NCI-H82 treated with DMSO at 0.1 percent for 48 hours (cell line): Measurements from ENCODE around the gene C1QTNF5.
"Not testable (repeated sequence)": the region's sequence is repeated elsewhere in the genome, so short reads cannot be mapped to it uniquely, and the experiment has no call there.

Experiments
- DNase-seq: peaks from one replicate; lab custom pipeline; 2025; ENCODE audit not compliant: unreplicated experiment; lab: John Stamatoyannopoulos, UW

Gene C1QTNF5, protein sequence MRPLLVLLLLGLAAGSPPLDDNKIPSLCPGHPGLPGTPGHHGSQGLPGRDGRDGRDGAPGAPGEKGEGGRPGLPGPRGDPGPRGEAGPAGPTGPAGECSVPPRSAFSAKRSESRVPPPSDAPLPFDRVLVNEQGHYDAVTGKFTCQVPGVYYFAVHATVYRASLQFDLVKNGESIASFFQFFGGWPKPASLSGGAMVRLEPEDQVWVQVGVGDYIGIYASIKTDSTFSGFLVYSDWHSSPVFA

DNA sequence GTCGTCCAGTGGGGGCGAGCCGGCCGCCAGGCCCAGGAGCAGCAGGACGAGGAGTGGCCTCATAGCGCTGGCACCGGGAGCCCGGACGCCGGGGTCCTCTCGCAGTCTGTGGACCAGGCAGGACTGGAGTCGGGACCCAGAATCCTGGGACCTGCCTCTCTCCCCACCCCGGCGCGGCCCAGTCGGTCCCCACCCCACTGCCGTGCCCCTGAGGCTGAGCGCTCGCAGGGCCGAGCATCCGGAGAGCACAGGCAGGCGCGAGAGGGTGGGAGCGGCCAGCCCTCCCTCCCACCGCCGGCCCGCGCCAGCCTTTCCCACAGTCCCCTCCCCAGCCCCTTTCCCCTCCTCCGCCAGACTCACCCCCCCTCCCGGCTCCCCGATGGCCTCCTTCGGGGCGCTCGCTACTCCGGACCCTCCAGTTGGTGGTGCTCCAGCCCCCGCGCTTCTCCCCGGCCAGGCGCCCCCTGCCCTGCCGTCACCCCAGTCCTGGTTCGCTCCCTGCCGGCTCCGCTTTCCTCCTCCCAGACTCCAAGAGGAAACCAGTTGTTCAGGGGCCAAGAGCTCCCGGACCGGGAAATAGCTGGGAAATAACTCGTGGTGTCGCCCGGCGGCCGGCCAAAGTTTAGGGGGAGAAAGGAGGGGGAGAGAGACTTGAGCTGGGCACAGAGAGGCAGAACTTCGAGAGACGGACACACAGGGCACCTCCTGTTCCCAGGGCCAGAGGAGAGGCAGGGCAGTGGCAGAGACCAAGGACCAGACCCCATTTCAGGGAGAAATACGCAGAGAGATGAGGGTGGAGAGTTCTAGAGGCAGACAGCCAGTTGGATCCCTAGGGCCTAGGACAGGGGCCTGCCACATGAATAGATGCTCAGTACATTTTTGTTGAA is at the start of gene C1QTNF5:
Gene C1QTNF5, minus strand, starts transcription at position 549 of the 887 bp plus-strand sequence. Its CDS starts 486 bp downstream, at position 63.
- no peak for DNase-seq

DNA sequence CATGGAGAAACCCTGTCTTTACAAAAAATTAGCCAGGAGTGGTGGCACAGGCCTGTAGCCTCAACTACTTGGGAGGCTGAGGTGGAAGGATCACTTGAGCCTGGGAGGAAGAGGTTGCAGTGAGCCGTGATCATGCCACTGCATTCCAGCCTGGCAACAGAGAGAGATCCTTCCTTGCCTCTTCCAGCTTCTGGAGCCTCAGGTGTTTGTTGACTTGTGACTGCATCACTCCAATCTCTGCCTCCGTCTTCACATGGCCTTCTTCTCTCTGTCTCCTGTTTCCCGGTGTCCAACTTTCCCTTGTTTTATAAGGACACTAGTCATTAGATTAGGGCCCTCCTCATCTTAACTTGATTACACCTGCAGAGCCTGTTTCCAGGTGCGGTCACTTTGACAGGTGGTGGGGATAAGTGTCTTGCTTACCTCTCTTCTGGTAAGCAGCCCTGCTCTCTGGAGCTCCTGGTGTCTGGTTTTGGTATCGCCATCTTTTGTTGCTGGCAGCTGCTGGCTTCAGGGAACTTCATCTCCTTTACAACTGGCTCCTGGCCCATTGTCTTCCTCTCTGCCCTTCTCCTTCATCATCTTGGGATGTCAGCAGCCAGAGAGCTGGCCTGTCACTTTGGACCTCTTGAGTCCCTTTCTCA is 49.0 kb upstream of the C1QTNF5 start:
- DNase-seq = no peak

DNA sequence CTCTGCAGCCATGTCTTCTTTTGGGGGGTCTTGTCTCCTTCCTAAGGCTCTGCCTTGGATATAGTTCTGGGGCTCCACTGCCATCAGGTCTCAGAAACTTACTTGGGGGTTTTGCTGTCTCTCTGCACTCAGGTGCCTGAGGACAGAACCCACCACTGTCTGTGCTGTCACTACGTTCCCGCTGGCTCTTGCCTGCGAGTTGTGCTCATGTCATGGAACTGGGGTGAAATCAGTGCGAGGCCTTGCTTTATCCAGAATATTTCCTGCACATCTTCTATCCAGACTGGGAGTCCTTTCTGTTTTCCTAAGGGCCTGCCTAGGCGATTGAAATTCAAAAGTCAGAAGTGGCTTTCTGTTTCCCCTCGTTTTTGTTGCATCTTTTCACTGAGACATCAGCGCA is 47.4 kb upstream of the C1QTNF5 start:
- no peak for DNase-seq

DNA sequence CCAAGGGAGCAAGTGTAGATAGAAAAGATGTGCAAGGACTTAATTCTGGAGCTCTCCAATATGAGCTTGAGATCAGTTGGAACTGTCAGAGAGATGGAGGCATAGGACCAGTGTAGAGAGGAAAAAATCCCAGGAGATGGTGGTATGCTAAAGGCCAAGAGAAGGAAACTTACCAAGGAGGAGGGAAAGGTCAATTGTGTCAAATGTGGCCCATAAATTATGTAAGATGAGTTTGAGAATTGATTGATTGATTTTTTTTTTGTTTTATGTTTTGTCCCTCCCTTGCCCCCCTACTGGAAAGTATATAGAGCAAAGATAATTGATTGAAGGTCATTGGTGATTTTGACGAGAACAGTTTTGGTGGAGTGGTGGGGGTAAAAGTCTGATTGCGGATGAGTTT is 43.6 kb upstream of the C1QTNF5 start:
- no peak for DNase-seq

DNA sequence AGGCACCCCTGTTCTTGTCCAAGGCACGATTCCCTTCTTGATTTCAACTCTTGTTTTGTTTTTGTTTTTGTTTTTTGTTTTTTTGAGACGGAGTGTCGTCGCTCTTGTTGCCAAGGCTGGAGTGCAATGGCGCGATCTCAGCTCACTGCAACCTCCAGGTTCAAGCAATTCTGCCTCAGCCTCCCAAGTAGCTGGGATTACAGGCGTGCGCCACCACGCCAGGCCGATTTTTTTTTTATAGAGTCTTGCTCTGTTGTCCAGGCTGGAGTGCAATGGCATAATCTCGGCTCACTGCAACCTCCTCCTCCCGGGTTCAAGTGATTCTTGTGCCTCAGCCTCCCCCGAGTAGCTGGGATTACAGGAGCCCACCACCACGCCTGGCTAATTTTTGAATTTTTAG is 41.8 kb upstream of the C1QTNF5 start:
- not testable (repeated sequence) for DNase-seq

DNA sequence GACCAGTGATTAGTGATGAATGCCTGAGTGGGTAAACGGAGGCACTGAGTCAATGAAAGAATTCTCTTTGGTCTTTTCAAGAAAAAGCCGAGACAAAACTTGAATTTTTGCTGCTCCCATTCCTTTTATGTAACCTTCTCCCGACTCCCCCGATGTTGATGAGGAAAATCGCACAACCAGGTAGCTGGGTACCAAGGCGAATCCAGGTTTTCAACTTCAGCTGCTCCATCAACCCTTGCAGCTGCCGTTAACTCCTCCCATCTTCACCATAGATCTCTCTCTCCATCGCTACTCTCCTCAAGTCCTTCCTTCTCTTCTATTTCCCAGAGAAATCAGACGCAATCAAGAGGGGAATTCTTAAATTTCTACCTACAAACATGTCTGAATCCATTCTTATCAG is 41.4 kb upstream of the C1QTNF5 start:
- DNase-seq = no peak

DNA sequence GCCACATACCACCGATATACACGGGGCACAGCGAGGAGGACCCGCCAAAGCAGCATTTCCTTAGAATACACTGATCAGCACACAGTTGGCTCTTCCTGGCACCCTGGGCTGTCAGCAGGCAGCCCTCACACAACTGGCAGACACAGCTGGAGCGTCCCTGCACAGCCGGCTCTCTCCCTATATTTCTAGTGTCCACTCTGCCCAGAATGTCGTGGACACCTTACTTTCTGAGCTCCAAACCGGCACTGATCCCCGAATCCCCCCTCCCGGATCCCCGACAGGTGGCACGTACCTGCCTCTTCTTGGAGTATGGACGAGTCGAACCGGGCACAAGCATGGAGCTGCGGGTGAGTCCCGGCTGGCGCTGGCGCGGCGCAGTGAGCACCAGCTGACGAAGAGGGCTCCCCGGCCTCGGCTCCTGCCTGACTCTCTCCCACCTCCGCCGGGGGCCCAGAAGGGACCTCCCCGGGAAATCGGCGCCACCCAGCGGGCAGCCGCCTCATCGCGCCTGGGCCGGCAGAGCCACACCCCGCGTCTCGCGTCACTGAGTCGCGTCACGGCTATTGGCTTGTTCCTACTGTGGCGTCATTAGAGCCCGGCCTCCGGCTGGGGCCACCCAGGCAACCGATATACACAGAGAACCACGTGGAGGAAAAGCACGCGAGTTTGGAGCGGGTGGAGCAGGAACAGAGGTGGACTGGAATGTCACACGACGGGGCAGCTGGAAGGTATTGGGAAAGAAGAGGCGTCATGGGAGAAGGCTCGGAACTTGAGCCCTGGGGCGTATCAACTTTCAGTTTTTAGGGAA is 40.7 kb upstream of the C1QTNF5 start, which contains the start of gene USP2:
Gene USP2, minus strand, starts transcription at position 510 of the 808 bp plus-strand sequence. CDS start 8,210 bp downstream, outside the sequence.
- peak; percentile 79 for DNase-seq

DNA sequence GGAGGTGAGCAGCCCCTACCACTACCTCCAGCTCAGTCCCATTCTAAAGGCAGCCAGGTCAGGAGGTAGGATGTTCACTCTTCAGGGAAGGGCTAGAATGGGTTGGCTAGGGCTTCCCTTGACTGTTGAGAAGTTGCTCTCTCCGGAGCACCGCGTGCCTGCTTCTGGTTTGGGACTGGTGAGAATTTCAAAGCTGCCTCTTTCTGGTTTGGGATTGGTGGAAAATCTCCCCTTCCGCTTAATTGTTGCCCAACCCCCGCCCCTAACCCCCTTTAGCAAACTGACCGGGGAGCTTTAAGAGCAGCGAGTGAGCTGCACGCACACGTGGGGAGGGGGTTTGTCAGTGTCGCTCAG is 40.1 kb upstream of the C1QTNF5 start:
- DNase-seq = no peak

DNA sequence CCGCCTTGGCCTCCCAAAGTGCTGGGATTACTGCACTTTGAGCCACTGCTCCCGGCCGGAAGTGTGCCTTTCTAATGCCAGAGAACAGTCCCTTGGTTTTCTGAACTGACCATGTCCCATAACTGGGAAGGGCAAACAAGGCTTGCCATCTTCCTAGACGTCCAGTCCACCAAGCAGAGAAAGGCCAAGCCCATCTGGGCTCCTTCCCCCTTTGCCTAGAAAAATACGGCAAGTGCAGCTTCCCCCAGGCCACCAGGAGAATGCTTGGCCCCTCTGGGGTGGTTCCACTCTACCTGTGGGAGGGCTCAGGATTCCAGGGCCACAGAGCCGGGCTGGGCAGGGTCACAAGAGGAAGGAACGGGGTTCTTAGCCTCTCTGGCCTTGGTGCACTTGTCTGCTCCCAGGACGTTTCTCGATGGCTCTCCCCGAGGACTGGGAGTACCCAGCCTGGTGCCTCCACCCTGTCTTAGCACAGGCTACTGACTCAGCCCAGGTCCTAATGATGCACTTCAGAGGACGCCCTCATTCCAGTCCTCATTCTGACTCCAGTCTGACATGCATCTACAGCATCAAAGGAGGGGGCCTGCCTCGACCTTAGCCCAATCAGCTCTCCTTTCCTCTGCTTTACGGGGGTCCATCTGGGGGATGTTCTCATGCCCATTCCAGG is 39.6 kb upstream of the C1QTNF5 start:
- no peak for DNase-seq

DNA sequence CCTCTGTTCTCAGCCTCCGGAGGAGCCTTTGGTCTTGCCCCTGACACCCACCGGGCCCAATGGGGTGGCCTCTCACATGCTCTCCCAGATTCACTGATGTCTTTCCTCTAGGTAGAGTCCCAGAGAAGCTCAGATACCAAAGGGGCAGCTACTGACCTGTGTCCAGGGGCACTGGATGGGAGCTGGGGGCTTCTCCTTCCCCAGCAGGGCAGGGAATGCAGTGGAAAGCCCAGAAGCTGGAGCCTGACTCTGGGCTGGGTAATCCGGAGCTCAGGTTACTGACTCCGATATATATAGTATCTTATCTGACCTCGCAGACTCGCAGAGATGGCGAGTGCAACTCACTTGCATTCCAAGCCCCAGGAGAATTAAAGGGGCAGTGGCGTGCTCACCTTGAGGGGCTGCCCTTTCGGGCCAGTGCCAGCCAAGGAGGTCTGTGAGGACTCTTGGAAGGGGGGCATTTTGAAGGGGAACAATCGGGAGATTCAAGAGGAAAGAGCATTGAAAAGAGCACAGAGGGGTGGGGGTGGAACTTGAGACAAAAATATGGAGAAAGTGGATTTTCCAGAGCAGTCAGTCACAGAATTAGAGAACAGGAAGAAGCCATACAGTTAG is 38.3 kb upstream of the C1QTNF5 start:
- DNase-seq = no peak

DNA sequence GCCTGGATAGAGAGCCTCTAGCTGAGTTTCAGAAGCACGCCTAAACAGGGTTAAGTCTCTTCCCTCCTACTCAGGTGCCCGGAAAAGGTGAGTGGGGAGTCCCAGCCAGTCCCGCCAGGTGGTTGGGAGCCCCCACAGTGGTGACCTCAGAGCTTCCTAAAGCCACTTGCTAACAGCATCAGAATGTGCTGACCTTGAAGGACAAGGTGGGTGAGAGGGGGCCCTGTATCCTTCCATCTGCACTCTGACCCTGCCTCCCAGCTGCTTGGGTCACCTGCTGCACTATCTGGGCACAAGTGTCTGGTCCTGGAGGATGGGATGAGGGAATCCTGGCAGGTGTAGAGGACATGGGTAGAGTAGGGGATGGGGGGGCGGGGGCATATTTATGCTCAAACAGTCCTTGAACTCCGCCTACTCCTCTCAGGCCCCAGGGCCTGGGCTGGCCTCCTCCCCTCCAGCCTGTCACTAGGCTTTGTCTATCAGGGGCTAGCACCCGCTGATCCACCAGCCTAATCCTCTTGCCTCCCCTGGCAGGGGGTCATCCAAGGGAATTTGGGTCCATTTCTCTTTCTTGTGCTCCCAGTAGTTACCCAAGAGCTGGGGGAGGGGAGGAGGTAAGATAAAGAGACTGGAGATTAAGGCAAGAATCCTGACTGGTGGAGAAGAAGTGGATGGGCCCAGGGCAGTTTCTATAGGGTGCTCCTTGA is 37.4 kb upstream of the C1QTNF5 start:
- DNase-seq = peak; percentile 73

DNA sequence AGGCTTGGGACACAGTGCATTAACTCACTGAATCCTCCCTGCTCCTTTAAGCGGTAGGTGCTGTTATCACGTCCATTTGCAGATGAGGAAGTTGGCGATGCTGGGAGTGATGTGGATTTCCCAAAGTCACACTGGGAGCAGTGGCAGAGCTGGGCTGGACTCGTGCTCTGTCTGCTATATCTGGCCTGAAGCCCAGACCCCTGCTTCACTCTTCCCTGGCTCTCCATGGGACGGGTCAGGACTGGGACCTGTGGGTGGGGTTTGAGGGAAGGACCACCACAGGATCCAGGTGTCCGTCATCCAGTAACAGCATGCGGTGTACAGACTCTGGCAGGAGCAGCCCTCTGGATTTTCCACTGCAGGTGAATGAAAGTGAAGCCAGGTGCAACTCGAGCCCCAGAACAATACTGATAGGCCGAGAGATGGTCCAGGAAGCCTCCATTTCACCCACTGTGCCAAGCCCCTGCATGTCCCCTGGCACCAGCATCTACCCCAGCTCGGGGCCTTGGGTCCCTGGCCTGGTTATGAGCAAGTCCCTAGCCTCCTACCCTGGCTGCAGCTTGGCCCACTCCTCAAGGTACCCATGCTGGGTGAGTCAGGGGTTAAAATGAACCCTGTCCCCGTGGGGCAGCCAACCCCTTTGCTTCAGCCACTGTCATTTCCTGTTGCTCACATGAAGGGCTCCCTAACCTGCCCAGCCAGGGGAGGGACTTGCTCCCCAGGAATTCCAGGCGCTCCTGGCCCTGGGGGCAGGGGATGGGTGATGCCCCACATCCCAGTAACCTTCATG is 36.6 kb upstream of the C1QTNF5 start:
- no peak for DNase-seq

DNA sequence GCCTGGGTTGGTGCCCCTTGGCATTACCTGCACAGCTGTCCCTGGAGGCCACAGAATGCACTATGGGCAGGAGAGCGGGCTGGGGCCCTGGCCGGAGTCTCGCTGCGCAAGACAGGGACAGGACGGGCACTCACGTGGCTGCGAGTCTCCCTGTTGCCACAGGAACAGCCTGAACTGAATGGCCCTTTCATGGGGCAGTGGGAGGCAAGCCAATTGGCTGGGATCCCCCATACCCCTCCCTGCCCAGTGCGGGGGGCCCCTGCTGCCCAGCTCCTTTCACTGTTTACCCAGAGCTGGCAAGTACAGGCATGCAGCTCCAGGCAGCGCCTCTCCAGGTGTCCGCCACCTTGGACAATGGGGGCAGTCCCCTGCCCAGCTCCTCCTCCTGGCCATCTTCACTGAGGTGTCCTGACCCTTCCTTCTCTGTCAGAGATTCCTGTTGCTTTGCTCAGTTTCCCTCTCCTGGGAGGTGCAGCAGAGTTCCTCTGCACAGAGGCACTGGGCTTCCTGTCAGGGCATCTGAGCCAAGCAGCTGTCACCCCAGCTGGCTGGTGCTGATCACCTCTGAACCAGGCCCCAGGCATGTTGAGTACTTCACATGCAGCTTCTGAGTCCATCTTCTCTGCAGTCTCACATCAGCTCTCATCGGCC is 35.6 kb upstream of the C1QTNF5 start:
- no peak for DNase-seq

DNA sequence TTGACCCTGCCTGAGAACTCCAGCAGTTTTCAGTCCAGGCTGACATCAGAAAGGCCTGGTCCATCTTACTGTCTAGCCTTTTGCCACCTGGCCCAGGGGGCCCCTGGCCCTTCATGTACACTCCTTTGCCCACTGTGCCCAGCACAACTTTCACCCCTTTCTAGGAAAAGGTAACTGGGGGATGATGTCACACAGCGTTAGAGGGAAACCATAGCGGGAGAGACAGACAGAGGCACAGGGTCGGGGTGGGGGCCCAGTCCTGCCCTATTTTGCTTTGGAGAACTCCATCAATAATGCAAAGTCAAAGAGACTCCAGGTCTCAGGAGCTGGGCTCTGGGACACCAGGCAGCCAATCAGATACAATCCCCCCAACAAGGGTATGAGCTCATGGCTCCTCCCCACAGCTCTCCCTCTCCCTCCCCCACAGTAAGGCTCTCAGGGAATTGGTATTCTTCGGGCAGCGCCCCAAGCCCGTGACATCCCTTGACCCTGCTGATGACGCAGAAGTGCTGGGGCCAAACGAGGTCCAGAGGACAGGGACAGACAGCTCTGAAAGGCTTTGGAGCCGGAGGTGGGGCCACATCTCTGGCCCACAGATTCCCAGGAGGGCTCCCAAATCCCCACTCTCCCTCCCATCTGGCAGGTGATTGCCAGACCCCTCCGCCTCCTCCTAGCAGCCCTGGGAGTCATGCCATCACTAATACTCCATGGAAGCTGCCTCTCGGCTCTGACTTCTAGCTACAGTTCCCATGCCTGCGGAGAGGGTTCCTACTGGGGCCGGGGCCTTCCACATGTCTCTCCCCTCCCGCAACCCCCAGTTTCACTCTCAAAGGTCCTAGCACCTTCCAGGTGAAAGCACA is 34.9 kb upstream of the C1QTNF5 start:
- peak; percentile 34 for DNase-seq

DNA sequence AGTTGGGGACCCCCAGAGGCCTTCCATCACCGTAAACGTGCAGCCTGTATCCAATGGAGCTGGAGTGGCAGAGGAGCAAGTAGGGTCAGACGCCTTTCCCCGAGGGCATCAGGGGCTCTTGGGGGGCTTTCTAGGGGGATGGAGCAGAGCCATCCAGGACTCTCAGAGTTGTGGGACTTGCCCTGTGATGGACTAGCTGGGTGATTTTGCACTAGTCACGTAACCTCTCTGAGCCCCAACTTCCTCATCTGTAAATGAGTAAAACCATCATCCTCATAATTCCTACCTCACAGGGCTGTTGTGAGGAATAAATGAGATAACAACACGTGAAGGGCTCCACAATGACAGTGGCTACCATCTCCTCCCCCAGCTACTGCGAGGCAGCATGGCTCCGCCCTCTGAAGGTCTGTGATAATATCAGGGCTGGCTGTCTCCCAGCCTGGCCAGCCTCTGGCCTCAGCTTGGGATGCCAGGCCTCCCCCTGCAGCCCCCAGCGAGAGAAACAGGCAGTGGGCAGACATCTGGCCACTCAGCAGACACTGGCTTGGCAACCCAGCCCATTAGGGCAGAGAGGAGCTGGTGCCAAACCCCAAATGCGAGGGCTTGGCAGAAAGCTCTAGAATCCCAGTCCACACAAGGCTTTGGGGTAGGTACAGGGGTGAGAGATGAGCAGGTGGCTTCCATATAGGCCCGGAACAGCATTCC is 34.1 kb upstream of the C1QTNF5 start:
- no peak for DNase-seq

DNA sequence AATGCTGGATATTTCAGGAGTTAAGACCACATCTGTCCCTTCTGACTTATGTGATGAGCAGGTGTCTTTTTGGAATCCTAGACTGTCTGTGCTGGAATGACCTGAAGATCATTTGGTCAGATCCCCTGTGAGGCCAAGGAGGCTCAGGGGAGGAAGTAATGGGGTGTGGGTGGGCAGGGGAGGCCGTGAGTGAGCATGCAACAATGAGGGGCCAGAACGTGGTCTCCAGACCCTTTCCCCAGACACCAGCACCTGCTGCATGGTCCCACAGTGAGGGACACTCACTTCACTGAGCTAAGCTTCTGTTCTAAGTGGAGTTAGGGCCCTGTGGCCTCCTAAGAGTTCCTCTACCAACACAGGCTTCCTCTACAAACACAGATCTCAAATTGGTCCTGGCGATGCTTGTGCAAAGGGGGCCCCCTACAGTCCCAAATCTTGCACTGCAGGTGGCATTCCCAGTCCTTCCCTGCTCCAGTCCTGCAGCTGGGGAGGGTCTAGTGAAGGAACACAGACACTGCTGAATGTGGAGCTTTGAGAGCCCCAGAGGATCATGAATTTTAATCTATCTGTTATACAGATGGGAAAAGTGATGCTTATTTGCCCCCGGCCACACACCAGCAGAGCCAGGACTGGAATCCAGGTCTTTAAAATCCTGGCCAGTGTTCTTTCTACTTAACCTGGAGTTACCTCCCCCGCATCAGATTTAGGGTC is 33.4 kb upstream of the C1QTNF5 start:
- peak; percentile 61 for DNase-seq
